Loucy (cell line): ENCODE measurements around the gene KCNH2.
A peak's percentile ranks its signal among the peaks of the same experiment; 100 is the strongest.

Experiments used
- H2AFZ ChIP-seq: fragments of 200-600 bp; sonication (generic); 2 replicates; pipeline ENCODE4 v1.6.0; 2016; ENCODE audit warnings: antibody characterized with exemption, mild to moderate bottlenecking, low read length, moderate library complexity
- H3F3A ChIP-seq: fragments of 200-600 bp; 2 replicates; pipeline ENCODE4 v1.6.0; 2016; ENCODE audit warnings: antibody characterized with exemption, low read depth, mild to moderate bottlenecking
- H3K27me3 ChIP-seq: fragments of 200-600 bp; sonication (generic); 2 replicates; pipeline ENCODE4 v1.6.1; 2014; ENCODE audit warnings: low read length, mild to moderate bottlenecking; ENCODE audit not compliant: insufficient read depth, poor library complexity, severe bottlenecking
- H3K36me3 ChIP-seq: fragments of 200-600 bp; sonication (generic); 2 replicates; pipeline ENCODE4 v1.6.1; 2016; ENCODE audit warnings: low read length; ENCODE audit not compliant: insufficient read depth
- H3K4me1 ChIP-seq: fragments of 200-600 bp; sonication (generic); 2 replicates; pipeline ENCODE4 v1.5.1; 2014; ENCODE audit warnings: low read length, mild to moderate bottlenecking; ENCODE audit not compliant: insufficient read depth, poor library complexity, severe bottlenecking
- H3K4me2 ChIP-seq: fragments of 200-600 bp; sonication (generic); 2 replicates; pipeline ENCODE4 v1.6.0; 2014; ENCODE audit warnings: antibody characterized with exemption, low read length, low read depth, mild to moderate bottlenecking; ENCODE audit not compliant: poor library complexity, severe bottlenecking
- H3K4me3 ChIP-seq: fragments of 200-600 bp; sonication (generic); 2 replicates; pipeline ENCODE4 v1.5.1; 2014; ENCODE audit warnings: low read length, mild to moderate bottlenecking, mixed read lengths; ENCODE audit not compliant: poor library complexity, severe bottlenecking
- H3K79me2 ChIP-seq: fragments of 200-600 bp; sonication (generic); 2 replicates; pipeline ENCODE4 v1.6.1; 2014; ENCODE audit warnings: low read length; ENCODE audit not compliant: insufficient read depth
- H3K9ac ChIP-seq: fragments of 200-600 bp; sonication (generic); 2 replicates; pipeline ENCODE4 v1.6.0; 2014; ENCODE audit warnings: mild to moderate bottlenecking, low read depth, low read length, moderate library complexity; ENCODE audit not compliant: poor library complexity, severe bottlenecking
- H3K9me2 ChIP-seq: fragments of 200-600 bp; sonication (generic); replicated peaks from 2 replicates; pipeline ENCODE4 v1.6.1; 2016; ENCODE audit warnings: low read depth, low read length, mixed read lengths
- H3K9me3 ChIP-seq: fragments of 200-600 bp; sonication (generic); 2 replicates; pipeline ENCODE4 v1.6.1; 2014; ENCODE audit warnings: mild to moderate bottlenecking, antibody characterized with exemption, low read length, low read depth; ENCODE audit not compliant: insufficient read depth
- H4K20me1 ChIP-seq: fragments of 200-600 bp; sonication (generic); 2 replicates; pipeline ENCODE4 v1.6.0; 2014; ENCODE audit warnings: antibody characterized with exemption, low read length, mild to moderate bottlenecking; ENCODE audit not compliant: insufficient read depth, poor library complexity, severe bottlenecking
- EZH2phosphoT487 ChIP-seq: fragments of 200-600 bp; IDR thresholded peaks from 2 replicates; pipeline ENCODE4 v1.6.1; 2018; ENCODE audit warnings: antibody characterized with exemption, mild to moderate bottlenecking, moderate library complexity, borderline replicate concordance
- TF ChIP-seq, protein P1 (sequence below): fragments of 200-600 bp; sonication (generic); conservative IDR thresholded peaks from 2 replicates; pipeline ENCODE4 v1.5.1; 2014; ENCODE audit warnings: mild to moderate bottlenecking, antibody characterized with exemption, low read length

Gene KCNH2

DNA sequence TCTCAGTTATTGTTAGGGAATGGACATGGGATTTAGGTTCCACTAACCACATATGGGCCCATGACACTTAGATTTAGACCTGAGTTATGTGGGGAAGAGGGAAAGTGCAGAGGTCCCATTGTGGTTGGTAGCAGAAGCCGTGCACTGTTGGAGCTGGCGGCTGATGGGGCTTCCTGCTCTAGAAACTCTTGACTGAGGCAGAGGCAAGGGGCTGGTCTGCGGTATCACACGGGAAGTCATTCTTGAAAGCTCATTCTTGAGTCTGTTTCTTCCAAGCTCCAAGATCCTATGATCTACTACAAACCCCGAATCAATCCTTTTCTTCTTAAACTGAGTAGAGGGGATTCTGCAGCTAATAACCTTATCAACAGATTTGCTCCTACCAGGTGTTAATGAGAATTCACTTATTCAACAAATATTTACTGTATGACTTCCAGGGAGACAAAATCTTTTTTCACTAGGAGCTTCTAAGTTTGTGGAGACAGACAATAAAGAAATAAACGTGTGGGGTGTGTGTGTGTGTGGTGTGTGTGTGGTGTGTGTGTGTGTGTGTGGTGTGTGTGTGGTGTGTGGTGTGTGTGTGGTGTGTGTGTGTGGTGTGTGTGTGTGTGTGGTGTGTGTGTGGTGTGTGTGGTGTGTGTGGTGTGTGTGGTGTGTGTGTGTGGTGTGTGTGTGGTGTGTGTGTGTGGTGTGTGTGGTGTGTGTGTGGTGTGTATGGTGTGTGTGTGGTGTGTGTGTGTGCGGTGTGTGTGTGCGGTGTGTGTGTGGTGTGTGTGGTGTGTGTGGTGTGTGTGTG is 68.7 kb downstream of the KCNH2 start:
- peak overlapping the region; percentile 18 for H3K4me3 ChIP-seq
- no peaks in the 10 kb centered on the region for H3K9me3 ChIP-seq
- peak overlapping the region; percentile 56 for H3K4me2 ChIP-seq
- H3K4me1 ChIP-seq, result peaks cover 12% of the 10 kb centered on the region
- no peak overlapping the region for H3K9ac ChIP-seq
- H3F3A ChIP-seq, result peaks cover 7% of the 10 kb centered on the region; the same call in 1 of the 2 replicates
- H3K79me2 ChIP-seq, result no peaks in the 10 kb centered on the region
- H3K36me3 ChIP-seq, result no peaks in the 10 kb centered on the region
- no peaks in the 10 kb centered on the region for H3K9me2 ChIP-seq
- no peak overlapping the region for H2AFZ ChIP-seq
- H4K20me1 ChIP-seq, result no peaks in the 10 kb centered on the region
- no peaks in the 10 kb centered on the region for H3K27me3 ChIP-seq
- TF ChIP-seq, protein P1, sequence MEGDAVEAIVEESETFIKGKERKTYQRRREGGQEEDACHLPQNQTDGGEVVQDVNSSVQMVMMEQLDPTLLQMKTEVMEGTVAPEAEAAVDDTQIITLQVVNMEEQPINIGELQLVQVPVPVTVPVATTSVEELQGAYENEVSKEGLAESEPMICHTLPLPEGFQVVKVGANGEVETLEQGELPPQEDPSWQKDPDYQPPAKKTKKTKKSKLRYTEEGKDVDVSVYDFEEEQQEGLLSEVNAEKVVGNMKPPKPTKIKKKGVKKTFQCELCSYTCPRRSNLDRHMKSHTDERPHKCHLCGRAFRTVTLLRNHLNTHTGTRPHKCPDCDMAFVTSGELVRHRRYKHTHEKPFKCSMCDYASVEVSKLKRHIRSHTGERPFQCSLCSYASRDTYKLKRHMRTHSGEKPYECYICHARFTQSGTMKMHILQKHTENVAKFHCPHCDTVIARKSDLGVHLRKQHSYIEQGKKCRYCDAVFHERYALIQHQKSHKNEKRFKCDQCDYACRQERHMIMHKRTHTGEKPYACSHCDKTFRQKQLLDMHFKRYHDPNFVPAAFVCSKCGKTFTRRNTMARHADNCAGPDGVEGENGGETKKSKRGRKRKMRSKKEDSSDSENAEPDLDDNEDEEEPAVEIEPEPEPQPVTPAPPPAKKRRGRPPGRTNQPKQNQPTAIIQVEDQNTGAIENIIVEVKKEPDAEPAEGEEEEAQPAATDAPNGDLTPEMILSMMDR, result no peak
- TF ChIP-seq EZH2phosphoT487, result no peak

DNA sequence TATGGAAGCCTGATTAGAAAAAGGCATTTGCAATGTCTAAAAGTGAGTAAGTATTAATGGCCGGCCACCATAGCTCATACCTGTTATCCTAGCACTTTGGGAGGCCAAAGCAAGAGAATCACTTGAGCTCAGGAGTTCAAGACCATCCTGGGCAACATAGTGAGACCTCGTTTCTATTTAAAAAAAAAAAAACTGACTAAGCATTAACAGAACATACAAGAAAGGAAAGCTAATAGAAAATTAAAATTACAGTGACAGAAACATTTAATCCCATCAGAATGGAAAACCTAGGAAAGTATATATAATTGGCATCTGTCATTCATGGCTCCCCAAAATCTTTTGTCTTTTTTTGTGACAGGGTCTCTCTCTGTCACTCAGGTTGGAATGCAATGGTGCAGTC is 69.9 kb downstream of the KCNH2 start:
- H3K4me1 ChIP-seq, result peaks cover 12% of the 10 kb centered on the region
- H3F3A ChIP-seq, result peaks cover 7% of the 10 kb centered on the region; the same call in 1 of the 2 replicates
- H4K20me1 ChIP-seq, result no peaks in the 10 kb centered on the region
- H3K27me3 ChIP-seq, result no peaks in the 10 kb centered on the region
- H3K4me2 ChIP-seq, result no peak overlapping the region
- no peak overlapping the region for H3K4me3 ChIP-seq
- H3K9me3 ChIP-seq, result no peaks in the 10 kb centered on the region
- H2AFZ ChIP-seq, result no peak overlapping the region
- no peak for TF ChIP-seq EZH2phosphoT487
- TF ChIP-seq, protein P1, result no peak
- H3K9ac ChIP-seq, result no peak overlapping the region
- no peaks in the 10 kb centered on the region for H3K9me2 ChIP-seq
- H3K79me2 ChIP-seq, result no peaks in the 10 kb centered on the region
- H3K36me3 ChIP-seq, result no peaks in the 10 kb centered on the region

DNA sequence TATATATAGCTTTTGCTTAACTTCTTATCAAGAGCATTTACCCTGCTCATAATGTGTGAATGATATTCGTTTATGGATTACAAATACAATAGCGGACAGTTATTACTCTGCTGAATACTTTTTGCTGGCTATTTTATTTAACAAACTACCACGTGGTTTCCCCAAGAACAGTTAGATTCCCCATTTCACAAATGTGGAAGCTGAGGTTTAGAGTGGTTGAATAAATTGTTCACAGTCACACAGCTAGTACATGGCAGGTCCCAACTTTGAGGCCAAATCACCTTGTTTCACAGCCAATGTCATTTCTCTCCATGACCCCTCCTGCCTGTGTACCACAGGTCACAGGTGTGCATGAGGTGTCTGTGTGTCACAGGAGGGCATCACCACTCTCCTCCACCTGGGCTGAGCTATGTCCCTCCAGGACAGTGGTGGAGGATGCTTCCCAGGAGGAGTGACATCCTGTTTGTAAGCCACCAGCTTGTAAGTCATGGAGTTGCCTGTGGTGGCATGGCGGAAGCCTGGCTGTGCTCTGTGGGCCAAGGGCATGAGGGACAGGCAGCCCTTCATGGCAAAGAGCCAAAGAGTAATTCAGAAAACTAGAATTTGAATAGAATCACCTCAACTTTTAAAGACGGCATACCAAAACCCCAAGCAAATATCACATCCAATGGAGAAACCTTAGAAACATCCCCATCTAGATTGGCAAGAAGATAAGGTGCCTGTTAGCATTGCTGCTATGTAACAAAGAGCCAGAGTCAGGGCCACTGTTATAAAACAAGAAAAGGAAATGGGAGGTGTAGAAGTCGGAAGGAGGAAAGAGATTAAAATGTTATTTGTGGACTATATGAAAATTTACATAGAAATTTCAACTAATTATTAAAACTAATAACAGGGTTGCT is 73.9 kb downstream of the KCNH2 start:
- Histone ChIP-seq H3K79me2 (no peaks in the 10 kb centered on the region), H2AFZ (no peak overlapping the region), H3K9ac (no peak overlapping the region), H3K4me2 (no peak overlapping the region), H3F3A (no peaks in the 10 kb centered on the region), H3K9me3 (no peaks in the 10 kb centered on the region), H3K27me3 (no peaks in the 10 kb centered on the region), H3K9me2 (no peaks in the 10 kb centered on the region), H3K4me1 (peaks cover 8% of the 10 kb centered on the region), H3K36me3 (no peaks in the 10 kb centered on the region), H4K20me1 (no peaks in the 10 kb centered on the region), H3K4me3 (no peak overlapping the region)
- TF ChIP-seq EZH2phosphoT487, result no peak
- TF ChIP-seq, protein P1, result no peak
